KMS-11 (cell line): ENCODE results near the gene ADARB1.
A peak's percentile ranks its signal among the peaks of the same experiment; 100 is the strongest.
"Not testable (repeated sequence)": the region's sequence is repeated elsewhere in the genome, so short reads cannot be mapped to it uniquely, and the experiment has no call there.

Source experiments
- H2AFZ ChIP-seq: fragments of 200-600 bp; sonication (generic); 2 replicates; pipeline ENCODE4 v1.6.1; 2016; ENCODE audit warnings: antibody characterized with exemption, mixed run types, low read depth
- H3K27ac ChIP-seq: fragments of 200-600 bp; sonication (generic); 2 replicates; pipeline ENCODE4 v1.6.1; 2016; ENCODE audit warnings: mild to moderate bottlenecking, mixed run types
- H3K27me3 ChIP-seq: fragments of 200-600 bp; sonication (generic); 2 replicates; pipeline ENCODE4 v1.6.1; 2017; ENCODE audit warnings: mild to moderate bottlenecking, low read depth, mixed run types, moderate library complexity; ENCODE audit not compliant: insufficient read depth
- H3K36me3 ChIP-seq: fragments of 200-600 bp; sonication (generic); 2 replicates; pipeline ENCODE4 v1.6.1; 2017; ENCODE audit warnings: mild to moderate bottlenecking, mixed run types; ENCODE audit not compliant: insufficient read depth
- H3K4me1 ChIP-seq: fragments of 200-600 bp; sonication (generic); 2 replicates; pipeline ENCODE4 v1.6.1; 2016; ENCODE audit warnings: mild to moderate bottlenecking, low read depth, mixed run types; ENCODE audit not compliant: poor library complexity, severe bottlenecking
- H3K4me2 ChIP-seq: fragments of 200-600 bp; sonication (generic); 2 replicates; pipeline ENCODE4 v1.7.0; 2016; ENCODE audit warnings: mild to moderate bottlenecking, mixed run types
- H3K4me3 ChIP-seq: fragments of 200-600 bp; sonication (generic); IDR thresholded peaks from 2 replicates; pipeline ENCODE4 v1.6.1; 2017; ENCODE audit warnings: low read depth, low read length, mixed read lengths; ENCODE audit not compliant: insufficient read depth
- H3K79me2 ChIP-seq: fragments of 200-600 bp; sonication (generic); 2 replicates; pipeline ENCODE4 v1.6.1; 2016; ENCODE audit warnings: low read depth, mixed run types; ENCODE audit not compliant: insufficient read depth
- H3K9ac ChIP-seq: fragments of 200-600 bp; sonication (generic); 2 replicates; pipeline ENCODE4 v1.6.1; 2016; ENCODE audit warnings: mild to moderate bottlenecking, mixed run types
- H4K20me1 ChIP-seq: fragments of 200-600 bp; sonication (generic); 2 replicates; pipeline ENCODE4 v1.6.1; 2016; ENCODE audit warnings: mild to moderate bottlenecking, mixed run types; ENCODE audit not compliant: insufficient read depth
- TF ChIP-seq, protein P1 (sequence below): fragments of 200-600 bp; sonication (generic); conservative IDR thresholded peaks from 2 replicates; pipeline ENCODE4 v1.6.1; 2017; ENCODE audit warnings: low read depth, mild to moderate bottlenecking, antibody characterized with exemption, low read length, moderate library complexity, mixed read lengths

The ADARB1 gene

DNA sequence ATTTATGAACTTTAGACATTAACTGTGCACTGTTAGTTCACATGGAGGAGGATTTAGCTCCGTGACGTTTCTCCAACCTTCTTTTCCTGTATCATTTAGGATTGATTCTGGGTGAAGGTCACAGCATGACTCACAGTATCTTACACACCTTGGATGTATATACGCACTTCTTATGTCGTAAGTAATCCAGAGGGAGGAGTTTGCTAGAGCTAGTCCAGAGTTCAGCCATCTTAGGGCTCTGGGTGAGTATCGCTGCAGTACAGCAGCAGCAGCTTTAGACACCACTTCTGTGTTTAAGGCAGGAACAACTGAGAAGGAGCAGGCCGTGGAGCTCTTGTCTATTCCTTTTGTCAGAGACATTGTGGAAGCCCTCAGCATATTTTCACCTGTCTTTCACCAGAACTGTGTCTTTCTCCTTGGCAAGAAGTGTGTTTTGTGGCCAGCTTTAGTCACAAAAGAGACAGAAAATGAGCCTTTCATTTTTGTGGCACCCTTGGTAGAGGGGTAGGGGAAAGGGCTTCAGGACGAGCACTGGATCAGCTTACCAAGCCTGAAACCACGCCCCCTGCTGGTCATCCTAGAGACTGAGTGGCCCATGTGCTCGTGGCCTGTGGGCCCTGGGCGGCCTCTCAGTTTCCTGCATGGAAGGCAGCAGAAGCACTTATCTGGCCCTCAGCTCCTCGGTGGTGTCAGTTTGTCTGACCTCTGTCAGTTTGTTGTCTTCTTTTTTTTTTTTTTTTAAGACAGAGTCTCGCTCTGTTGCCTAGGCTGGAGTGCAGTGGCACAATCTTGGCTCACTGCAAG, 64.0 kb downstream of the ADARB1 start:
- no peaks in the 10 kb centered on the region for H4K20me1 ChIP-seq
- no peak overlapping the region for H3K4me2 ChIP-seq
- peaks cover 23% of the 10 kb centered on the region for H3K4me1 ChIP-seq
- no peak overlapping the region for H3K27ac ChIP-seq
- H3K9ac ChIP-seq = no peak overlapping the region
- H3K36me3 ChIP-seq = no peaks in the 10 kb centered on the region
- H3K4me3 ChIP-seq = no peak overlapping the region
- no peak overlapping the region for H2AFZ ChIP-seq
- TF ChIP-seq, protein P1, sequence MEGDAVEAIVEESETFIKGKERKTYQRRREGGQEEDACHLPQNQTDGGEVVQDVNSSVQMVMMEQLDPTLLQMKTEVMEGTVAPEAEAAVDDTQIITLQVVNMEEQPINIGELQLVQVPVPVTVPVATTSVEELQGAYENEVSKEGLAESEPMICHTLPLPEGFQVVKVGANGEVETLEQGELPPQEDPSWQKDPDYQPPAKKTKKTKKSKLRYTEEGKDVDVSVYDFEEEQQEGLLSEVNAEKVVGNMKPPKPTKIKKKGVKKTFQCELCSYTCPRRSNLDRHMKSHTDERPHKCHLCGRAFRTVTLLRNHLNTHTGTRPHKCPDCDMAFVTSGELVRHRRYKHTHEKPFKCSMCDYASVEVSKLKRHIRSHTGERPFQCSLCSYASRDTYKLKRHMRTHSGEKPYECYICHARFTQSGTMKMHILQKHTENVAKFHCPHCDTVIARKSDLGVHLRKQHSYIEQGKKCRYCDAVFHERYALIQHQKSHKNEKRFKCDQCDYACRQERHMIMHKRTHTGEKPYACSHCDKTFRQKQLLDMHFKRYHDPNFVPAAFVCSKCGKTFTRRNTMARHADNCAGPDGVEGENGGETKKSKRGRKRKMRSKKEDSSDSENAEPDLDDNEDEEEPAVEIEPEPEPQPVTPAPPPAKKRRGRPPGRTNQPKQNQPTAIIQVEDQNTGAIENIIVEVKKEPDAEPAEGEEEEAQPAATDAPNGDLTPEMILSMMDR = peak; percentile 79
- H3K27me3 ChIP-seq = no peaks in the 10 kb centered on the region
- no peaks in the 10 kb centered on the region for H3K79me2 ChIP-seq

DNA sequence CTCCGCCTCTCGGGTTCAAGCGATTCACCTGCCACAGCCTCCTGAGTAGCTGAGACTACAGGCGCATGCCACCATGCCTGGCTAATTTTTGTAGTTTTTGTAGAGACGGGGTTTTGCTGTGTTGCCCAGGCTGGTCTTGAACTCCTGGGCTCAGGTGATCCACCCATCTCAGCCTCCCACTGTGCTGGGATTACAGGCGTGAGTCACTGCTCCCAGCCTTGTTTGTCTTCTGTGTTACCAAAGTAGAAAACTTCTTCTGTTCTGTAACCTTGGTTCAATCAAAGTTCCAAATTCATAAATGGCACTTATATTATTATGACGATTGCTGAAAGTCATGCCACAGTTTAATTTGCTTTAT, 64.6 kb downstream of the ADARB1 start:
- H3K4me3 ChIP-seq, H3K27ac ChIP-seq, H3K4me2 ChIP-seq, H2AFZ ChIP-seq, H3K27me3 ChIP-seq, H4K20me1 ChIP-seq, H3K9ac ChIP-seq, H3K79me2 ChIP-seq, H3K36me3 ChIP-seq: not testable (repeated sequence)
- H3K4me1 ChIP-seq = peaks cover 23% of the 10 kb centered on the region

DNA sequence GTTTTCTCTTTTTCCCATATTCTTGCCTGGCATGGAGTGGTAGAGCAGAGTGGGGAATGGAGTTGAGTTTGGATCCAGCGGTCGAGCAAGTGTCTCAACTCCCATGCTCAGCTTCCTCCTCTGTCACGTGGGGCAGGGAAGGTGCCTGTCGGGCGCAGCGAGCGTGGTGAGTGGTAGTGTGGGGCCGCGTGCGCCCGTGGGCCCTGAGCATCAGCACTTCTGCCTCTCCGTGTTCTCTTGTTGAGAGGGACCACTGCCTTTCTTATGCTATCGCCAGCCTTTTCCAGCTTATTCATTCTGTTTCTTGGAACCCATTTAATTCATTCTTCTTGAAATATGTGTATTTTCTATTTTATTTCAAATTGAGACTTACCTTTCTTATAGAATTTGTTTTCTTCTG, 65.1 kb downstream of the ADARB1 start:
- no peaks in the 10 kb centered on the region for H4K20me1 ChIP-seq
- H3K4me2 ChIP-seq = no peak overlapping the region
- no peak overlapping the region for H3K4me3 ChIP-seq
- TF ChIP-seq, protein P1 = no peak
- H3K27me3 ChIP-seq = no peaks in the 10 kb centered on the region
- H3K4me1 ChIP-seq = peaks cover 23% of the 10 kb centered on the region
- no peak overlapping the region for H3K27ac ChIP-seq
- H3K79me2 ChIP-seq = no peaks in the 10 kb centered on the region
- H2AFZ ChIP-seq = no peak overlapping the region
- no peak overlapping the region for H3K9ac ChIP-seq
- no peaks in the 10 kb centered on the region for H3K36me3 ChIP-seq

DNA sequence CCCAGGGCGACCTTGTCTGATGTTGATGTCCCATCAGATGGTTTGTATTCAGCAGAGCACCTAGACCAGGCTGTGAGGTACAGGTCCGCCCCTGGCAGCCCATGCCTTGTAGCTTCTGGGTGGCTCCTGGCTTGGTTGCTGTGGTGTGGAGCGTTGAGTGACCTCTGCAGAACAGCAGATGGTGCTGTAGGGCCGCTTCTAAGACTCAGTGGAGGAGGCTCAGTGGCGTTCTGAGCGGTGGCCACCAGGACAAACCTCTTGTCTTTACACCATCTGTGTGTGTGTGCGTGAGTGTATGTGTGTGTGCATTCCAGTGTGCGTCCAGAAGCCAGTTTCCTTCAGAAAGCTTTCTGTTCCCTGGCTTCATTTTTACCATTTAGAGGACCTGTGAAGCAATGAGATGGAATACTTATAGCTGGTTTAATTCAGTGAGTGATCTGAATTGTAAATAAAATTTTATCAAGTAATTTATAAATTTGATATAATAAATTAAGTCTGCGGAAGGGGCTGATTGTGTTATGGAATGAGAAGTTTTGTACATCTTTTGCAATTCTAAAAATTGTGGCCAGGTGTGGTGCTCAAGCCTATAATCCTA, 66.1 kb downstream of the ADARB1 start:
- Histone ChIP-seq H3K36me3 (no peaks in the 10 kb centered on the region), H2AFZ (no peak overlapping the region), H3K79me2 (no peaks in the 10 kb centered on the region), H3K9ac (no peak overlapping the region), H3K4me3 (no peak overlapping the region), H3K27me3 (no peaks in the 10 kb centered on the region), H3K4me2 (no peak overlapping the region), H3K4me1 (peaks cover 23% of the 10 kb centered on the region), H4K20me1 (no peaks in the 10 kb centered on the region), H3K27ac (no peak overlapping the region)
- TF ChIP-seq, protein P1 = peak; percentile 85

DNA sequence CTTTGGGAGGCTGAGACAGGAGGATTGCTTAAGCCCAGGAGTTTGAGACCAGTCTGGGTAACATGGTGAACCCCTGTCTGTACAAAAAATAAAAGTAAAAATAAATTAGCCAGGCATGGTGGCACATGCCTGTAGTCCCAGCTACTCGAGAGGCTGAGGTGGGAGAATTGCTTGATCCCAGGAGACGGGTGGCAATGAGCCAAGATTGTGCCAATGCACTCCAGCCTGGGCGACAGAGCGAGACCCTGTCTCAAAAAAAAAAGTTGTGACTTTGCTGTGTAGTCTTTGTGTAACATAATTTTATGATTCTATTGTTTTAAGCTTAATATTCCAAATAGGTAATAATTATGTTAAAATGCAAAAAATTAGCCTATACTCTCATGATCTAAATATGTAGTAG, 66.6 kb downstream of the ADARB1 start:
- not testable (repeated sequence) for H3K27me3 ChIP-seq, H2AFZ ChIP-seq, H3K36me3 ChIP-seq, H4K20me1 ChIP-seq, H3K79me2 ChIP-seq, H3K9ac ChIP-seq, H3K4me3 ChIP-seq, H3K27ac ChIP-seq, H3K4me2 ChIP-seq
- H3K4me1 ChIP-seq = peaks cover 23% of the 10 kb centered on the region
